K562 (cell line): Measurements from ENCODE around the gene SFXN5. TPM values are rescaled to one million over a fixed set of nuclear protein-coding genes. Genes with fewer than 3 reads are reported as not detected.
A peak's percentile ranks its signal among the peaks of the same experiment; 100 is the strongest.

Source experiments
- BCL6 ChIP-seq: fragments of 250-450 bp; sonication (Bioruptor Pico); IDR thresholded peaks from 2 replicates; pipeline ENCODE4 v1.4.0; 2020
- EHMT2 ChIP-seq: fragments of 450-650 bp; IDR thresholded peaks from 2 replicates; pipeline ENCODE4 v1.6.1; 2018; ENCODE audit warnings: antibody characterized with exemption
- ETV5 ChIP-seq: sonication (generic); formaldehyde crosslinking; IDR thresholded peaks from 2 replicates; pipeline ENCODE4 v1.4.0; 2020; ENCODE audit warnings: low read depth, mild to moderate bottlenecking, missing genetic modification reagents
- HDAC6 ChIP-seq: IDR thresholded peaks from 2 replicates; pipeline ENCODE4 v1.6.1; 2012; ENCODE audit warnings: low read depth, mild to moderate bottlenecking, control low read depth, inconsistent platforms, low read length, moderate library complexity
- PCBP1 ChIP-seq: fragments of 200-400 bp; formaldehyde crosslinking; IDR thresholded peaks from 2 replicates; pipeline ENCODE4 v1.6.1; 2018; ENCODE audit warnings: mild to moderate bottlenecking, low read depth, low read length; ENCODE audit not compliant: poor library complexity, severe bottlenecking
- SMARCC2 ChIP-seq: fragments of 450-650 bp; IDR thresholded peaks from 2 replicates; pipeline ENCODE4 v1.6.1; 2017; ENCODE audit warnings: antibody characterized with exemption, moderate library complexity, mild to moderate bottlenecking, low read depth
- SPI1 ChIP-seq: IDR thresholded peaks from 2 replicates; pipeline ENCODE4 v1.6.1; 2011; ENCODE audit warnings: low read depth, low read length, control low read depth, borderline replicate concordance
- SRF ChIP-seq, 2 experiments: fragments of 250-450, 450-650 bp in 1 of 2; sonication (Bioruptor Pico) in 1 of 2; sonication (generic) in 1 of 2; formaldehyde crosslinking; IDR thresholded peaks; 2 replicates each; pipeline versions ENCODE4 v1.5.0 to v1.5.1; 2020 to 2022; ENCODE audit warnings: mild to moderate bottlenecking in 1 of 2, missing genetic modification reagents in 1 of 2
- SRSF7 ChIP-seq: fragments of 200-400 bp; formaldehyde crosslinking; optimal IDR thresholded peaks from 2 replicates; pipeline ENCODE3; 2017; ENCODE audit warnings: mild to moderate bottlenecking, low read depth, low read length
- YBX1 ChIP-seq: fragments of 450-650 bp; IDR thresholded peaks from 2 replicates; pipeline ENCODE4 v1.7.1; 2016; ENCODE audit warnings: mild to moderate bottlenecking
- ZC3H8 ChIP-seq: fragments of 450-650 bp; IDR thresholded peaks from 2 replicates; pipeline ENCODE4 v1.6.1; 2017
- ZNF584 ChIP-seq: fragments of 200-800 bp; sonication (Bioruptor generic); IDR thresholded peaks from 2 replicates; pipeline ENCODE4 v1.6.1; 2016; ENCODE audit warnings: low read depth, mild to moderate bottlenecking, missing genetic modification characterization, missing compliant biosample characterization
- polyA plus RNA-seq, 8 experiments: library from polyadenylated mRNA; depleted of rRNA in 4 of 8; stranded (reverse) in 5 of 8; unstranded in 3 of 8; fragments of >200 nt; fragmentation: Nextera tagmentation in 2 of 8; fragmentation: Illumina TruSeq in 1 of 8; extraction: Ambion mirVana in 2 of 8; extraction: Trizol in 1 of 8; gene quantifications; 2 replicates each; pipeline versions ENCODE4 v1.2.1 to v1.2.3, GENCODE V29; 2011 to 2014; ENCODE audit warnings: inconsistent platforms in 1 of 8, missing spikeins in 1 of 8
- total RNA-seq, 7 experiments: library from RNA; depleted of rRNA in 6 of 7; stranded (reverse); fragments of >200 nt in 6 of 7; fragmentation: Illumina TruSeq in 2 of 7; extraction: Trizol in 2 of 7; gene quantifications; 2 replicates each; pipeline versions ENCODE4 v1.2.1 to v1.2.3, GENCODE V29; 2011 to 2021; ENCODE audit warnings: low replicate concordance in 1 of 7
- TF ChIP-seq, protein P1 (sequence below): IDR thresholded peaks from 2 replicates; pipeline ENCODE4 v1.6.1; 2014; ENCODE audit warnings: antibody characterized with exemption
- TF ChIP-seq, protein P2 (sequence below), 2 experiments: IDR thresholded peaks; 2 replicates each; pipeline ENCODE4 v1.6.1; 2012; ENCODE audit warnings: improper control_type of control experiment in 2 of 2, low read depth in 2 of 2, low read length in 2 of 2, borderline replicate concordance in 1 of 2
- TF ChIP-seq, protein P3 (sequence below): sonication (generic); formaldehyde crosslinking; IDR thresholded peaks from 2 replicates; pipeline ENCODE4 v1.8.1; 2022; ENCODE audit warnings: missing genetic modification reagents
- TF ChIP-seq, protein P4 (sequence below), 3 experiments: IDR thresholded peaks in 2 of 3; conservative IDR thresholded peaks in 1 of 3; 2 replicates each; pipeline ENCODE4 v1.5.1; 2011 to 2012; ENCODE audit warnings: low read length in 3 of 3, mild to moderate bottlenecking in 3 of 3, control low read depth in 2 of 3, improper control_type of control experiment in 1 of 3, inconsistent platforms in 1 of 3, low read depth in 1 of 3, mixed read lengths in 1 of 3, moderate library complexity in 1 of 3; ENCODE audit not compliant: insufficient read depth in 2 of 3

SFXN5 gene
- total and polyA plus RNA-seq, 9 of the 15 experiments (the other 6 are each of a cell fraction or from before 2014, with no cell fraction given), result 8.3 to 22.6 (median 16.0) TPM

DNA sequence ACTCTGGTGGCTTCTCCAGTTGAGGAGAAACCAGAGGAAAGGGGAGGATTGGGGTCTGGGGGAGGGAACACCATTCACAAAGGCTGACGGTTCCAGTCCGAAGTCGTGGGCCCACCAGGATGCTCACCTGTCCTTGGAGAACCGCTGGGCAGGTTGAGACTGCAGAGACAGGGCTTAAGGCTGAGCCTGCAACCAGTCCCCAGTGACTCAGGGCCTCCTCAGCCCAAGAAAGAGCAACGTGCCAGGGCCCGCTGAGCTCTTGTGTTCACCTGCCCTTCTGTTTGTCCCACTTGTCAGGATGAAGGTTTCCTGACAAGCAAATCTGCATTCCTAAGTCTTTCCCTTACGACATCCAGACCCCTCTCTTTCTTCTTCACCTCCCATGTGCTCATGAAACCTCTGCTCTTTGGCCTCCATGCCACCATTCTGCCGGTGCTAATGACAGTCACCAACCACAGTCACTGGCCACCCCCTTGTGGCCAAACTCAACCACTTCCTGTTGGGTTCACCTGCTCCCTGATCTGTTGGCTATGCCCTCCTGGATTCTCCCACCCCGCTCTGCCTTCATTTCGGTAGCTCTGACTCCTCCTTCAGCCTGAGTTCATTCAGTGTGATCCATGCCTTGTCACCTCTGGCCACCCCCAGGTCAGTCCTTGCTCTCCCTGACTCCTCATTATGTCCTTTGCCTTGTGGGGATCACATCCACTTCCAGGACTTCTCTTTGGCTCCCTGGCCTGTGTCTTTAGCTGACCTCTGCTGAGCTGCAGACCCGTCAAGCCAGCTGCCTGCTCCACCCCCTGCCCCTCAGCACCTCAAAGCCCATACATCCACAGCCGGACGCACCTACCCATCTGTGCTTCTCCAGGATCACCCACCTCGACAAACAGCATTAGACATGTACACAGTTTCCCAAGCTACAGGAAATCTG lies 136.6 kb downstream of the SFXN5 start (continued):
- no peak for TF ChIP-seq ZC3H8
- TF ChIP-seq ETV5, result peak; percentile 57; the same call in 1 of the 2 replicates
- peak; percentile 69 for TF ChIP-seq SPI1
- TF ChIP-seq, protein P1, sequence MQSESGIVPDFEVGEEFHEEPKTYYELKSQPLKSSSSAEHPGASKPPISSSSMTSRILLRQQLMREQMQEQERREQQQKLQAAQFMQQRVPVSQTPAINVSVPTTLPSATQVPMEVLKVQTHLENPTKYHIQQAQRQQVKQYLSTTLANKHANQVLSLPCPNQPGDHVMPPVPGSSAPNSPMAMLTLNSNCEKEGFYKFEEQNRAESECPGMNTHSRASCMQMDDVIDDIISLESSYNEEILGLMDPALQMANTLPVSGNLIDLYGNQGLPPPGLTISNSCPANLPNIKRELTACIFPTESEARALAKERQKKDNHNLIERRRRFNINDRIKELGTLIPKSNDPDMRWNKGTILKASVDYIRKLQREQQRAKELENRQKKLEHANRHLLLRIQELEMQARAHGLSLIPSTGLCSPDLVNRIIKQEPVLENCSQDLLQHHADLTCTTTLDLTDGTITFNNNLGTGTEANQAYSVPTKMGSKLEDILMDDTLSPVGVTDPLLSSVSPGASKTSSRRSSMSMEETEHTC, result no peak
- peak; percentile 62; the same call in 1 of the 2 replicates for TF ChIP-seq EHMT2
- TF ChIP-seq, protein P2, sequence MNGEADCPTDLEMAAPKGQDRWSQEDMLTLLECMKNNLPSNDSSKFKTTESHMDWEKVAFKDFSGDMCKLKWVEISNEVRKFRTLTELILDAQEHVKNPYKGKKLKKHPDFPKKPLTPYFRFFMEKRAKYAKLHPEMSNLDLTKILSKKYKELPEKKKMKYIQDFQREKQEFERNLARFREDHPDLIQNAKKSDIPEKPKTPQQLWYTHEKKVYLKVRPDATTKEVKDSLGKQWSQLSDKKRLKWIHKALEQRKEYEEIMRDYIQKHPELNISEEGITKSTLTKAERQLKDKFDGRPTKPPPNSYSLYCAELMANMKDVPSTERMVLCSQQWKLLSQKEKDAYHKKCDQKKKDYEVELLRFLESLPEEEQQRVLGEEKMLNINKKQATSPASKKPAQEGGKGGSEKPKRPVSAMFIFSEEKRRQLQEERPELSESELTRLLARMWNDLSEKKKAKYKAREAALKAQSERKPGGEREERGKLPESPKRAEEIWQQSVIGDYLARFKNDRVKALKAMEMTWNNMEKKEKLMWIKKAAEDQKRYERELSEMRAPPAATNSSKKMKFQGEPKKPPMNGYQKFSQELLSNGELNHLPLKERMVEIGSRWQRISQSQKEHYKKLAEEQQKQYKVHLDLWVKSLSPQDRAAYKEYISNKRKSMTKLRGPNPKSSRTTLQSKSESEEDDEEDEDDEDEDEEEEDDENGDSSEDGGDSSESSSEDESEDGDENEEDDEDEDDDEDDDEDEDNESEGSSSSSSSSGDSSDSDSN (IDR thresholded peaks at IDR 0.05; ENCODE audit: borderline replicate concordance in 1 of 2, low read depth in 2 of 2, low read length in 2 of 2), result no peak
- no peak for TF ChIP-seq BCL6 (CRISPR knock-in tag)
- no peak for TF ChIP-seq YBX1
- TF ChIP-seq ZNF584, result no peak
- no peak for TF ChIP-seq SMARCC2
- TF ChIP-seq, protein P3, sequence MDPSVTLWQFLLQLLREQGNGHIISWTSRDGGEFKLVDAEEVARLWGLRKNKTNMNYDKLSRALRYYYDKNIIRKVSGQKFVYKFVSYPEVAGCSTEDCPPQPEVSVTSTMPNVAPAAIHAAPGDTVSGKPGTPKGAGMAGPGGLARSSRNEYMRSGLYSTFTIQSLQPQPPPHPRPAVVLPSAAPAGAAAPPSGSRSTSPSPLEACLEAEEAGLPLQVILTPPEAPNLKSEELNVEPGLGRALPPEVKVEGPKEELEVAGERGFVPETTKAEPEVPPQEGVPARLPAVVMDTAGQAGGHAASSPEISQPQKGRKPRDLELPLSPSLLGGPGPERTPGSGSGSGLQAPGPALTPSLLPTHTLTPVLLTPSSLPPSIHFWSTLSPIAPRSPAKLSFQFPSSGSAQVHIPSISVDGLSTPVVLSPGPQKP, result no peak
- TF ChIP-seq SRSF7, result no peak
- TF ChIP-seq, protein P4, sequence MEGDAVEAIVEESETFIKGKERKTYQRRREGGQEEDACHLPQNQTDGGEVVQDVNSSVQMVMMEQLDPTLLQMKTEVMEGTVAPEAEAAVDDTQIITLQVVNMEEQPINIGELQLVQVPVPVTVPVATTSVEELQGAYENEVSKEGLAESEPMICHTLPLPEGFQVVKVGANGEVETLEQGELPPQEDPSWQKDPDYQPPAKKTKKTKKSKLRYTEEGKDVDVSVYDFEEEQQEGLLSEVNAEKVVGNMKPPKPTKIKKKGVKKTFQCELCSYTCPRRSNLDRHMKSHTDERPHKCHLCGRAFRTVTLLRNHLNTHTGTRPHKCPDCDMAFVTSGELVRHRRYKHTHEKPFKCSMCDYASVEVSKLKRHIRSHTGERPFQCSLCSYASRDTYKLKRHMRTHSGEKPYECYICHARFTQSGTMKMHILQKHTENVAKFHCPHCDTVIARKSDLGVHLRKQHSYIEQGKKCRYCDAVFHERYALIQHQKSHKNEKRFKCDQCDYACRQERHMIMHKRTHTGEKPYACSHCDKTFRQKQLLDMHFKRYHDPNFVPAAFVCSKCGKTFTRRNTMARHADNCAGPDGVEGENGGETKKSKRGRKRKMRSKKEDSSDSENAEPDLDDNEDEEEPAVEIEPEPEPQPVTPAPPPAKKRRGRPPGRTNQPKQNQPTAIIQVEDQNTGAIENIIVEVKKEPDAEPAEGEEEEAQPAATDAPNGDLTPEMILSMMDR (IDR thresholded peaks at IDR 0.05 in 2 of 3, conservative IDR thresholded peaks at IDR 0.05 in 1 of 3; ENCODE audit: insufficient read depth in 2 of 3, low read depth in 1 of 3, low read length in 3 of 3), result peak; percentile 78 to 83 (median 79)
- no peak for TF ChIP-seq SRF (CRISPR knock-in tag; IDR thresholded peaks at IDR 0.05)
- TF ChIP-seq HDAC6, result no peak
- no peak for TF ChIP-seq PCBP1
